ENCODE measurements around the gene ASTN2.

- TF ChIP-seq, protein P1, sequence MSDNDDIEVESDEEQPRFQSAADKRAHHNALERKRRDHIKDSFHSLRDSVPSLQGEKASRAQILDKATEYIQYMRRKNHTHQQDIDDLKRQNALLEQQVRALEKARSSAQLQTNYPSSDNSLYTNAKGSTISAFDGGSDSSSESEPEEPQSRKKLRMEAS (IDR thresholded peaks at IDR 0.05): no peak
- TF ChIP-seq, protein P2, sequence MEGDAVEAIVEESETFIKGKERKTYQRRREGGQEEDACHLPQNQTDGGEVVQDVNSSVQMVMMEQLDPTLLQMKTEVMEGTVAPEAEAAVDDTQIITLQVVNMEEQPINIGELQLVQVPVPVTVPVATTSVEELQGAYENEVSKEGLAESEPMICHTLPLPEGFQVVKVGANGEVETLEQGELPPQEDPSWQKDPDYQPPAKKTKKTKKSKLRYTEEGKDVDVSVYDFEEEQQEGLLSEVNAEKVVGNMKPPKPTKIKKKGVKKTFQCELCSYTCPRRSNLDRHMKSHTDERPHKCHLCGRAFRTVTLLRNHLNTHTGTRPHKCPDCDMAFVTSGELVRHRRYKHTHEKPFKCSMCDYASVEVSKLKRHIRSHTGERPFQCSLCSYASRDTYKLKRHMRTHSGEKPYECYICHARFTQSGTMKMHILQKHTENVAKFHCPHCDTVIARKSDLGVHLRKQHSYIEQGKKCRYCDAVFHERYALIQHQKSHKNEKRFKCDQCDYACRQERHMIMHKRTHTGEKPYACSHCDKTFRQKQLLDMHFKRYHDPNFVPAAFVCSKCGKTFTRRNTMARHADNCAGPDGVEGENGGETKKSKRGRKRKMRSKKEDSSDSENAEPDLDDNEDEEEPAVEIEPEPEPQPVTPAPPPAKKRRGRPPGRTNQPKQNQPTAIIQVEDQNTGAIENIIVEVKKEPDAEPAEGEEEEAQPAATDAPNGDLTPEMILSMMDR (IDR thresholded peaks at IDR 0.05 in 2 of 3, conservative IDR thresholded peaks at IDR 0.05 in 1 of 3; ENCODE audit: borderline replicate concordance in 1 of 3, insufficient read depth in 1 of 3, low read depth in 2 of 3, low read length in 2 of 3): no peak
- TF ChIP-seq JUND (IDR thresholded peaks at IDR 0.05) (no peak), EZH2 (IDR thresholded peaks at IDR 0.05) (no peak), SP1 (IDR thresholded peaks at IDR 0.05; ENCODE audit: low read depth) (no peak), POLR2A (IDR thresholded peaks at IDR 0.05; ENCODE audit: borderline replicate concordance, extremely low read depth, insufficient read depth, insufficient read length) (no peak), ATF3 (IDR thresholded peaks at IDR 0.05) (no peak), SIN3A (IDR thresholded peaks at IDR 0.05; ENCODE audit: low read depth) (no peak), ELF1 (IDR thresholded peaks at IDR 0.05; ENCODE audit: borderline replicate concordance, low read depth) (no peak), YY1 (IDR thresholded peaks at IDR 0.05; ENCODE audit: extremely low read depth, insufficient replicate concordance, low read depth, low read length) (no peak), FOSL1 (IDR thresholded peaks at IDR 0.05; ENCODE audit: low read depth) (no peak), REST (IDR thresholded peaks at IDR 0.05; ENCODE audit: low read depth) (no peak)
These were observed 132.3 kb downstream of the ASTN2 start for GRCh38 chr9:117282541-117282940.
